Gastrocnemius medialis (tissue), 4 donors: ENCODE data around the gene NECTIN1. TPM values are rescaled to one million over a fixed set of nuclear protein-coding genes. Genes with fewer than 3 reads are reported as not detected.

Experiments used
- ATAC-seq, 2 donors: fragments of 150-250 bp; one replicate each; pipeline ENCODE4 v1.9.1; 2016
- DNase-seq, 2 donors: peaks; one replicate each; pipeline ENCODE4 v3.0.0-alpha.2; 2019
- H3K27ac ChIP-seq, 4 donors: fragments of 200-600 bp; sonication (generic); 1 replicate in 1 of 4; 2 replicates in 3 of 4; pipeline ENCODE4 v1.5.1; 2016 to 2018; ENCODE audit warnings: mild to moderate bottlenecking in 2 of 4, moderate library complexity in 1 of 4
- H3K27me3 ChIP-seq, 3 donors: fragments of 200-600 bp; sonication (generic) in 2 of 3; 1 replicate in 1 of 3; 2 replicates in 2 of 3; pipeline versions ENCODE4 v1.5.1 to v1.6.0; 2016 to 2019; ENCODE audit warnings: mild to moderate bottlenecking in 1 of 3, moderate library complexity in 1 of 3
- H3K36me3 ChIP-seq, 2 donors: fragments of 200-600 bp; sonication (generic) in 1 of 2; one replicate each; pipeline ENCODE4 v1.5.1; 2017 to 2018
- H3K4me1 ChIP-seq, 2 donors: fragments of 200-600 bp; sonication (generic) in 1 of 2; one replicate each; pipeline ENCODE4 v1.5.1; 2016 to 2017; ENCODE audit warnings: mild to moderate bottlenecking in 2 of 2
- H3K4me3 ChIP-seq, 4 donors: fragments of 200-600 bp; sonication (generic) in 3 of 4; 1 replicate in 1 of 4; 2 replicates in 3 of 4; pipeline ENCODE4 v1.5.1; 2016 to 2019; ENCODE audit warnings: mild to moderate bottlenecking in 2 of 4
- H3K9me3 ChIP-seq, 3 donors: fragments of 200-600 bp; sonication (generic) in 2 of 3; 1 replicate in 1 of 3; 2 replicates in 2 of 3; pipeline ENCODE4 v1.5.1; 2016 to 2019
- CTCF ChIP-seq, 5 experiments: fragments of 450-650 bp in 3 of 5; fragments of 200-600 bp in 2 of 5; sonication (generic) in 2 of 5; IDR thresholded peaks in 4 of 5; conservative IDR thresholded peaks in 1 of 5; 1 replicate in 4 of 5; 2 replicates in 1 of 5; pipeline ENCODE4 v1.5.1; 2016 to 2019; ENCODE audit warnings: antibody characterized with exemption in 5 of 5, mild to moderate bottlenecking in 3 of 5, moderate library complexity in 3 of 5
- POLR2A ChIP-seq, 2 donors: fragments of 450-650 bp; IDR thresholded peaks; one replicate each; pipeline ENCODE4 v1.6.1; 2017; ENCODE audit warnings: antibody characterized with exemption in 2 of 2, mild to moderate bottlenecking in 2 of 2, moderate library complexity in 2 of 2
- in situ Hi-C, 4 donors: fragments of 200-750 bp; cut with MboI; loops; one replicate each; pipeline versions ENCODE4 v1.15.0 to v1.8.0; 2017; ENCODE audit warnings: low sequenced_read_pairs in 4 of 4
- intact Hi-C: fragments of 100-400 bp; cut with DNase I; formaldehyde crosslinking; loops from one replicate; pipeline ENCODE4 v1.15.1; 2023; ENCODE audit warnings: low total_unique reads
- total RNA-seq, 4 donors: library from RNA; depleted of rRNA; stranded (reverse); fragments of >200 nt; gene quantifications; one replicate each; pipeline versions ENCODE4 v1.1.0 to v1.2.3, GENCODE V29; 2016

NECTIN1 gene
- total RNA-seq, 4 donors from 2014 or later: 0.66 to 2.2 (median 0.92) TPM

- intact Hi-C loops: no loop called here
- H3K9me3 ChIP-seq: no peaks in the 10 kb centered on the region
- in situ Hi-C loops: no loop called here
- H3K4me3 ChIP-seq: no peak overlapping the region
- no peak for TF ChIP-seq POLR2A (IDR thresholded peaks at IDR 0.05)
- TF ChIP-seq CTCF (IDR thresholded peaks at IDR 0.05 in 4 of 5, conservative IDR thresholded peaks at IDR 0.05 in 1 of 5): no peak
- ATAC-seq (no peak), DNase-seq (no peak)
- H3K27me3 ChIP-seq: peaks cover 0 to 6% (median 0%) of the 10 kb centered on the region in 3 donors
- H3K27ac ChIP-seq: no peak overlapping the region
- no peaks in the 10 kb centered on the region for H3K36me3 ChIP-seq
- H3K4me1 ChIP-seq: peaks cover 6 to 9% of the 10 kb centered on the region in 2 donors
Measured at GRCh38 chr11:119626197-119626841, 102.7 kb downstream of the NECTIN1 start.

- no peak for TF ChIP-seq POLR2A (IDR thresholded peaks at IDR 0.05)
- no peak for TF ChIP-seq CTCF (IDR thresholded peaks at IDR 0.05 in 4 of 5, conservative IDR thresholded peaks at IDR 0.05 in 1 of 5)
- Histone ChIP-seq H3K4me3 (no peak overlapping the region), H3K9me3 (no peaks in the 10 kb centered on the region), H3K36me3 (no peaks in the 10 kb centered on the region), H3K4me1 (peaks cover 6 to 9% of the 10 kb centered on the region in 2 donors), H3K27ac (no peak overlapping the region), H3K27me3 (peaks cover 0 to 6% (median 3%) of the 10 kb centered on the region in 3 donors)
- no peak for ATAC-seq
- no peak for DNase-seq
- in situ Hi-C loops (no loop called here), intact Hi-C loops (no loop called here)
Measured at GRCh38 chr11:119625206-119625978, 103.6 kb downstream of the NECTIN1 start.

- H3K27ac ChIP-seq: no peak overlapping the region
- in situ Hi-C loops: no loop called here
- intact Hi-C loops: no loop called here
- H3K4me1 ChIP-seq: peaks cover 6 to 9% of the 10 kb centered on the region in 2 donors
- ATAC-seq (no peak), DNase-seq (no peak)
- no peak overlapping the region for H3K4me3 ChIP-seq
- TF ChIP-seq CTCF (IDR thresholded peaks at IDR 0.05 in 4 of 5, conservative IDR thresholded peaks at IDR 0.05 in 1 of 5): no peak
- TF ChIP-seq POLR2A (IDR thresholded peaks at IDR 0.05): no peak
- H3K27me3 ChIP-seq: peaks cover 0 to 6% (median 3%) of the 10 kb centered on the region in 3 donors
- no peaks in the 10 kb centered on the region for H3K9me3 ChIP-seq
- H3K36me3 ChIP-seq: no peaks in the 10 kb centered on the region
Measured at GRCh38 chr11:119624629-119625028, 104.4 kb downstream of the NECTIN1 start.

- DNase-seq: no peak
- no peak for ATAC-seq
- Histone ChIP-seq H3K4me1 (peaks cover 6 to 9% of the 10 kb centered on the region in 2 donors), H3K27me3 (peaks cover 0 to 6% (median 3%) of the 10 kb centered on the region in 3 donors), H3K9me3 (no peaks in the 10 kb centered on the region), H3K27ac (no peak overlapping the region), H3K36me3 (no peaks in the 10 kb centered on the region), H3K4me3 (no peak overlapping the region)
- intact Hi-C loops: no loop called here
- in situ Hi-C loops: no loop called here
- TF ChIP-seq POLR2A (IDR thresholded peaks at IDR 0.05): no peak
- TF ChIP-seq CTCF (IDR thresholded peaks at IDR 0.05 in 4 of 5, conservative IDR thresholded peaks at IDR 0.05 in 1 of 5): peak in 2 of 5 experiments; percentile 36 to 54
Measured at GRCh38 chr11:119624102-119624615, 104.8 kb downstream of the NECTIN1 start.
